Transverse colon (tissue), 4 donors: ENCODE measurements around the gene HOXB6. TPM values are rescaled to one million over a fixed set of nuclear protein-coding genes. Genes with fewer than 3 reads are reported as not detected.

Source experiments
- DNase-seq: peaks from one replicate; pipeline ENCODE4 v3.0.0-alpha.2; 2019
- H3K27ac ChIP-seq, 4 donors: fragments of 200-600 bp; sonication (generic); 2 replicates each; pipeline ENCODE4 v1.5.1; 2016 to 2018; ENCODE audit warnings: inconsistent platforms in 4 of 4
- H3K27me3 ChIP-seq: fragments of 200-600 bp; sonication (generic); 2 replicates; pipeline ENCODE4 v1.5.1; 2017; ENCODE audit warnings: inconsistent platforms
- H3K36me3 ChIP-seq, 4 donors: fragments of 200-600 bp; sonication (generic); 2 replicates each; pipeline ENCODE4 v1.5.1; 2017 to 2019; ENCODE audit warnings: inconsistent platforms in 4 of 4
- H3K4me1 ChIP-seq, 4 donors: fragments of 200-600 bp; sonication (generic); 2 replicates each; pipeline ENCODE4 v1.5.1; 2017 to 2020; ENCODE audit warnings: inconsistent platforms in 4 of 4
- H3K4me3 ChIP-seq, 4 donors: fragments of 200-600 bp; sonication (generic); 1 replicate in 1 of 4; 2 replicates in 3 of 4; pipeline versions ENCODE4 v1.5.1 to v1.6.1; 2017 to 2019; ENCODE audit warnings: inconsistent platforms in 4 of 4
- H3K9me3 ChIP-seq, 2 donors: fragments of 200-600 bp; sonication (generic); 2 replicates each; pipeline ENCODE4 v1.5.1; 2017 to 2019; ENCODE audit warnings: inconsistent platforms in 2 of 2
- CTCF ChIP-seq, 5 experiments: fragments of 200-600 bp in 3 of 5; fragments of 450-650 bp in 2 of 5; sonication (generic) in 3 of 5; IDR thresholded peaks; 1 replicate in 2 of 5; 2 replicates in 3 of 5; pipeline ENCODE4 v1.5.1; 2016 to 2017; ENCODE audit warnings: antibody characterized with exemption in 5 of 5, inconsistent platforms in 3 of 5, mild to moderate bottlenecking in 2 of 5, moderate library complexity in 1 of 5
- EP300 ChIP-seq: sonication (generic); formaldehyde crosslinking; IDR thresholded peaks from one replicate; pipeline ENCODE4 v1.6.1; 2017; ENCODE audit warnings: antibody characterized with exemption, low read depth
- POLR2A ChIP-seq: fragments of 450-650 bp; IDR thresholded peaks from one replicate; pipeline ENCODE4 v1.6.1; 2016; ENCODE audit warnings: antibody characterized with exemption, mild to moderate bottlenecking, moderate library complexity
- POLR2AphosphoS5 ChIP-seq, 3 donors: sonication (generic); formaldehyde crosslinking; IDR thresholded peaks; one replicate each; pipeline ENCODE4 v1.6.1; 2016; ENCODE audit warnings: antibody characterized with exemption in 3 of 3
- WGBS, 2 donors: methylation state at CpG; one replicate each; pipeline ENCODE4 v1.1.5; 2018; ENCODE audit warnings: low coverage in 1 of 2; 5-methylcytosine and 5-hydroxymethylcytosine counted together
- in situ Hi-C, 4 donors: fragments of 200-750 bp; cut with MboI; loops; one replicate each; pipeline versions ENCODE4 v1.15.0 to v1.15.1; 2017; ENCODE audit warnings: low sequenced_read_pairs in 3 of 4, low pct_ligation_motif_present in 1 of 4, low pct_unique_long_range_greater_than_20kb in 1 of 4
- intact Hi-C: fragments of 100-400 bp; cut with DNase I; formaldehyde crosslinking; loops from one replicate; pipeline ENCODE4 v1.15.1; 2023; ENCODE audit warnings: low total_unique reads
- total RNA-seq, 4 donors: library from RNA; depleted of rRNA; stranded (reverse); fragments of >200 nt; gene quantifications; one replicate each; pipeline ENCODE4 v1.1.0, GENCODE V29; 2016

HOXB6 gene
- total RNA-seq, 4 donors from 2014 or later = 42.7 to 78.4 (median 62.5) TPM

GRCh38 chr17:48630009-48630924, 25.5 kb upstream of the HOXB6 start:
- Histone ChIP-seq H3K36me3 (no peaks in the 10 kb centered on the region), H3K27ac (peak overlapping the region; percentile 83 to 93 (median 88)), H3K4me3 (no peak overlapping the region), H3K9me3 (no peaks in the 10 kb centered on the region), H3K4me1 (peaks cover 9 to 86% (median 75%) of the 10 kb centered on the region in 4 donors), H3K27me3 (peaks cover 99% of the 10 kb centered on the region)
- in situ Hi-C loops (no loop called here), intact Hi-C loops (no loop called here)
- WGBS, 2 donors = 43 to 51% methylated on average over 14 to 15 of the region's 15 CpGs
- TF ChIP-seq POLR2A (no peak), EP300 (no peak), POLR2AphosphoS5 (IDR thresholded peaks at IDR 0.05) (no peak), CTCF (IDR thresholded peaks at IDR 0.05) (no peak)
- DNase-seq = no peak

GRCh38 chr17:48629411-48629759, 24.6 kb upstream of the HOXB6 start:
- in situ Hi-C loops = no loop called here
- Histone ChIP-seq H3K9me3 (no peaks in the 10 kb centered on the region), H3K27ac (peak overlapping the region; percentile 86 to 93 (median 89)), H3K4me1 (peaks cover 12 to 84% (median 76%) of the 10 kb centered on the region in 4 donors), H3K27me3 (peaks cover 99% of the 10 kb centered on the region), H3K36me3 (no peaks in the 10 kb centered on the region), H3K4me3 (peak overlapping the region in 1 of 4 donors; percentile 3)
- TF ChIP-seq CTCF (IDR thresholded peaks at IDR 0.05) (no peak), EP300 (no peak), POLR2AphosphoS5 (IDR thresholded peaks at IDR 0.05) (no peak), POLR2A (no peak)
- WGBS, 2 donors = 28% methylated on average over 5 of the region's 5 CpGs; no CpG with 5 or more reads in 1 of the 2 donors
- intact Hi-C loops = no loop called here
- DNase-seq = no peak

- Histone ChIP-seq H3K4me3 (peak overlapping the region in 1 of 4 donors; percentile 66), H3K36me3 (no peaks in the 10 kb centered on the region), H3K9me3 (no peaks in the 10 kb centered on the region), H3K4me1 (peaks cover 12 to 80% (median 72%) of the 10 kb centered on the region in 4 donors), H3K27ac (peak overlapping the region; percentile 86 to 93 (median 89)), H3K27me3 (peaks cover 99% of the 10 kb centered on the region)
- intact Hi-C loops (no loop called here), in situ Hi-C loops (no loop called here)
- peak; percentile 6 for TF ChIP-seq POLR2A
- no peak for TF ChIP-seq POLR2AphosphoS5 (IDR thresholded peaks at IDR 0.05)
- no peak for TF ChIP-seq CTCF (IDR thresholded peaks at IDR 0.05)
- 28 to 50% methylated on average over 1 to 5 of the region's 5 CpGs for WGBS, 2 donors
- peak; percentile 28 for DNase-seq
Measured at GRCh38 chr17:48628649-48629410, 24.0 kb upstream of the HOXB6 start.
